Kidney (tissue), 14 donors: Measurements from ENCODE around the gene MPI. TPM values are rescaled to one million over a fixed set of nuclear protein-coding genes. Genes with fewer than 3 reads are reported as not detected.
"Not testable (repeated sequence)": the region's sequence is repeated elsewhere in the genome, so short reads cannot be mapped to it uniquely, and the experiment has no call there.

Experiments used
- DNase-seq, 5 donors: peaks; one replicate each; pipeline ENCODE4 v3.0.0-alpha.2; 2013 to 2020
- FAIRE-seq: peaks from 2 replicates; lab custom pipeline; 2012; peaks lifted over from hg19 to GRCh38; lab: Jason Lieb, UNC
- H3K27ac ChIP-seq, 2 donors: one replicate each; pipeline ENCODE4 v1.7.0; 2013; ENCODE audit warnings: low read depth in 2 of 2, low read length in 2 of 2, inconsistent platforms in 1 of 2
- H3K27me3 ChIP-seq: one replicate; pipeline ENCODE4 v1.7.1; 2013; ENCODE audit warnings: low read length, inconsistent platforms; ENCODE audit not compliant: control insufficient read depth, insufficient read depth
- H3K36me3 ChIP-seq, 3 donors: one replicate each; pipeline versions ENCODE4 v1.7.0 to v1.7.1; 2013; ENCODE audit warnings: low read length in 3 of 3, control low read depth in 1 of 3, inconsistent platforms in 1 of 3; ENCODE audit not compliant: insufficient read depth in 3 of 3, control insufficient read depth in 2 of 3
- H3K4me1 ChIP-seq, 3 donors: one replicate each; pipeline versions ENCODE4 v1.7.0 to v1.7.1; 2013; ENCODE audit warnings: low read length in 3 of 3, inconsistent platforms in 1 of 3, low read depth in 1 of 3; ENCODE audit not compliant: control insufficient read depth in 2 of 3, insufficient read depth in 2 of 3
- H3K4me3 ChIP-seq, 3 donors: one replicate each; pipeline versions ENCODE4 v1.7.0 to v1.8.1; 2013; ENCODE audit warnings: low read length in 3 of 3, control low read depth in 1 of 3, inconsistent platforms in 1 of 3
- H3K9ac ChIP-seq, 3 donors: one replicate each; pipeline versions ENCODE4 v1.7.0 to v1.7.1; 2013; ENCODE audit warnings: low read length in 3 of 3, control low read depth in 1 of 3, inconsistent platforms in 1 of 3
- H3K9me3 ChIP-seq, 3 donors: one replicate each; pipeline versions ENCODE4 v1.7.0 to v1.7.1; 2013; ENCODE audit warnings: low read length in 3 of 3, control low read depth in 1 of 3, inconsistent platforms in 1 of 3; ENCODE audit not compliant: control insufficient read depth in 2 of 3, insufficient read depth in 1 of 3
- CTCF ChIP-seq: IDR thresholded peaks from 3 replicates; pipeline ENCODE4 v1.5.1; 2012; ENCODE audit warnings: mild to moderate bottlenecking, moderate library complexity, borderline replicate concordance; ENCODE audit not compliant: insufficient read depth; ENCODE audit errors: extremely low read depth
- intact Hi-C: fragments of 100-400 bp; cut with DNase I; formaldehyde crosslinking; loops from one replicate; pipeline ENCODE4 v1.11.1; 2022
- polyA plus RNA-seq: library from polyadenylated mRNA; stranded (reverse); fragments of 350-450 nt; fragmentation: Illumina TruSeq; extraction: RNeasy Lipid Tissue Mini Kit (QIAGEN cat#74804); gene quantifications from one replicate; pipeline ENCODE4 v1.2.3, GENCODE V29; 2014; ENCODE audit warnings: low read depth, low replicate concordance; ENCODE audit not compliant: insufficient read depth
- total RNA-seq: library from RNA; stranded (reverse); fragmentation: NEBNext Ultra II Directional; extraction: Animal tissue kit (Norgen Biotek cat#: 25700); gene quantifications from one replicate; pipeline ENCODE4 v1.2.1, GENCODE V29; 2021
- donor health status: control.
- donor health status: control.
- donor health status: control.
- donor health status: control.
- donor health status: control.
- donor health status: DM: yes; HTN: yes; CAD: no.
- donor health status: Normal renal cell carcinoma (clear cell type).

The MPI gene
- total and polyA plus RNA-seq, 2 donors from 2014 or later = 33.7 to 52.0 TPM

GRCh38 chr15:74924525-74924924 is 34.7 kb downstream of the MPI start:
- peaks cover 6 to 35% (median 20%) of the 10 kb centered on the region in 3 donors for H3K36me3 ChIP-seq
- no peak for DNase-seq
- no peaks in the 10 kb centered on the region for H3K4me1 ChIP-seq
- H3K9ac ChIP-seq = no peak overlapping the region
- no peak overlapping the region for H3K27ac ChIP-seq
- no peak overlapping the region for H3K4me3 ChIP-seq
- intact Hi-C loops = no loop called here
- no peak for TF ChIP-seq CTCF
- no peaks in the 10 kb centered on the region for H3K9me3 ChIP-seq
- no peak for FAIRE-seq
- H3K27me3 ChIP-seq = no peaks in the 10 kb centered on the region

- H3K27me3 ChIP-seq = no peaks in the 10 kb centered on the region
- H3K27ac ChIP-seq = no peak overlapping the region
- H3K36me3 ChIP-seq = peaks cover 6 to 22% (median 10%) of the 10 kb centered on the region in 3 donors
- H3K4me3 ChIP-seq = no peak overlapping the region
- intact Hi-C loops = no loop called here
- H3K9ac ChIP-seq = no peak overlapping the region
- DNase-seq = no peak
- TF ChIP-seq CTCF = no peak
- H3K9me3 ChIP-seq = no peaks in the 10 kb centered on the region
- peaks cover 0 to 2% (median 0%) of the 10 kb centered on the region in 3 donors for H3K4me1 ChIP-seq
- FAIRE-seq = no peak
These were observed 38.9 kb downstream of the MPI start for GRCh38 chr15:74928771-74929198.

GRCh38 chr15:74933573-74933972 is 43.7 kb downstream of the MPI start:
- no peak overlapping the region for H3K27ac ChIP-seq

GRCh38 chr15:74935193-74935592 is 45.4 kb downstream of the MPI start:
- H3K27ac ChIP-seq, H3K27me3 ChIP-seq, H3K4me3 ChIP-seq, H3K9ac ChIP-seq, H3K9me3 ChIP-seq, intact Hi-C loops, FAIRE-seq, H3K36me3 ChIP-seq, H3K4me1 ChIP-seq: not testable (repeated sequence)
- peak in 1 of 5 donors; percentile 16 for DNase-seq

More at GRCh38 chr15:74933573-74933972, 43.7 kb downstream of the MPI start:
- DNase-seq (no peak), FAIRE-seq (no peak)
- H3K4me1 ChIP-seq = peaks cover 0 to 6% (median 3%) of the 10 kb centered on the region in 3 donors
- intact Hi-C loops = no loop called here
- H3K36me3 ChIP-seq = peaks cover 5 to 6% (median 5%) of the 10 kb centered on the region in 3 donors
- no peaks in the 10 kb centered on the region for H3K9me3 ChIP-seq
- no peak overlapping the region for H3K9ac ChIP-seq
- no peaks in the 10 kb centered on the region for H3K27me3 ChIP-seq
- TF ChIP-seq CTCF = no peak
- no peak overlapping the region for H3K4me3 ChIP-seq
